ES-I3 (cell line): Measurements from ENCODE around the gene DNALI1.

ENCODE experiments used
- H3K36me3 ChIP-seq: 2 replicates; pipeline ENCODE4 v1.6.1; 2013; ENCODE audit warnings: mild to moderate bottlenecking, low read length, control low read depth, moderate library complexity; ENCODE audit not compliant: insufficient read depth
- H3K4me1 ChIP-seq: 2 replicates; pipeline ENCODE4 v1.6.1; 2013; ENCODE audit warnings: mild to moderate bottlenecking, control low read depth, low read length; ENCODE audit not compliant: insufficient read depth
- H3K9ac ChIP-seq: 2 replicates; pipeline ENCODE4 v1.6.1; 2013; ENCODE audit warnings: low read depth, mild to moderate bottlenecking, low read length, moderate library complexity
- H3K9me3 ChIP-seq: 2 replicates; pipeline ENCODE4 v1.6.1; 2013; ENCODE audit warnings: mild to moderate bottlenecking, low read length, moderate library complexity; ENCODE audit not compliant: control insufficient read depth, insufficient read depth

Gene DNALI1

GRCh38 chr1:37602750-37603694 lies 46.3 kb downstream of the DNALI1 start:
- no peaks in the 10 kb centered on the region for H3K9me3 ChIP-seq
- no peaks in the 10 kb centered on the region for H3K4me1 ChIP-seq
- no peaks in the 10 kb centered on the region for H3K36me3 ChIP-seq
- no peak overlapping the region for H3K9ac ChIP-seq

GRCh38 chr1:37605061-37605650 lies 48.4 kb downstream of the DNALI1 start:
- Histone ChIP-seq H3K9ac (no peak overlapping the region), H3K9me3 (no peaks in the 10 kb centered on the region), H3K4me1 (no peaks in the 10 kb centered on the region), H3K36me3 (no peaks in the 10 kb centered on the region)

- Histone ChIP-seq H3K9me3 (no peaks in the 10 kb centered on the region), H3K9ac (no peak overlapping the region), H3K4me1 (no peaks in the 10 kb centered on the region), H3K36me3 (no peaks in the 10 kb centered on the region)
Observed at GRCh38 chr1:37605806-37606474, 49.2 kb downstream of the DNALI1 start.

DNA sequence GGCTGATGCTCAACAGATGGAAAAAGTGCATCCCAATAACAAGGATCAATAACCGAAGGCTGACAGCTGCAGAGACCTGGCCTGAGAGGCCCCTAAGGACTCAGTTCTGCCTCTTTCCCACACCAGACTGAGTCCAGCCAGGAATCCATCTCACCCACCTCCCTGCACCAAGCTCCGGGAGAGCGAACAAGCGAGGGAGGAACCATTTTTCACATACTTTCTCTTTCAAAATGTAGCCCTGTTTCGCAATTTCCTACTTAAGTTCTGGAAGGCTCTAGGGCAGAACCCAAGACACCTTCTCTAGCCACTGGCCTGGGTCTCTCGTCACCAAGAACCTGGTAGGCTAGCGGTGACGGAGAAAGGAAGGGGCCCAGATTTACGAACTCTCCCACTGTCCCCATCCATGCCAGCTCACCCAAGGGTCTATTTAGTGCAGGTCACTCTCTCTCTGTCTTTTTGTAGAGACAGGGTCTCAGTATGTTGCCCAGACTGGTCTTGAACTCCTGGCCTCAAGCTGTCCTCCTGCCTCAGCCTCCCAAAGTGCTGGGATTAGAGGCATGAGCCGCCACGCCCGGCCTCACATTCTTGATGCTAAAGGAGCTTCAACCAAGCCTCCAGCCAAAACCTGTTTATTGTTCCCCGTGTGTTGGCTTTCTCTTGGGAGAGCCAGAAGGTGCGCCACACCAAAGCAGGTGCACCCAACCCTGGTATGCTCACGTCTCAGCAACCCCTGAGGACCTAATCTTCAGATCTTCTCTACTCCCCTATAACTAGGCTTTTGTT lies 49.9 kb downstream of the DNALI1 start:
- no peaks in the 10 kb centered on the region for H3K9me3 ChIP-seq
- no peaks in the 10 kb centered on the region for H3K4me1 ChIP-seq
- no peak overlapping the region for H3K9ac ChIP-seq
- no peaks in the 10 kb centered on the region for H3K36me3 ChIP-seq

DNA sequence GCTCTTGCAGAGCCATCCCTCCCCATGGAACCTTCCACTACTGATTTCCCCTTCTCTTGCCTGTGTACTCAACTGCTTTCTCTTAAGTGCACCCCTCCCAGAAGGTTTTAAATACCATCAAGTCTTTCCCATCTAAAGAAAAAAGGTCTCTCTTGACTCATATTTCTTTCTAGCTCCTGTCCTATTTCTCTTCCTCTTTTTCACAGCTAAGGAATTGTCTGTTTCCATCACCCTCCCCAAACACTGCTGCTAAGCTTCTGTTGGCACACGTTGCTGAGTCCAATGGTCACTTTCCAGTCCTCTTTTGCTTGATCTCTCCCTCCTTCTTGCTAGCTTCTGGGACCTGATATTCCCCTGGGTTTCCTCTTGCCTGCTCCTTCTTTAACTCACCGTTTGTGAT lies 52.3 kb downstream of the DNALI1 start:
- no peaks in the 10 kb centered on the region for H3K4me1 ChIP-seq
- no peaks in the 10 kb centered on the region for H3K36me3 ChIP-seq
- no peaks in the 10 kb centered on the region for H3K9me3 ChIP-seq
- H3K9ac ChIP-seq: no peak overlapping the region

GRCh38 chr1:37609994-37610393 lies 53.3 kb downstream of the DNALI1 start:
- no peak overlapping the region for H3K9ac ChIP-seq
- no peaks in the 10 kb centered on the region for H3K36me3 ChIP-seq
- no peaks in the 10 kb centered on the region for H3K9me3 ChIP-seq
- H3K4me1 ChIP-seq: no peaks in the 10 kb centered on the region

GRCh38 chr1:37612186-37612585 lies 55.4 kb downstream of the DNALI1 start:
- no peaks in the 10 kb centered on the region for H3K9me3 ChIP-seq
- H3K4me1 ChIP-seq: no peaks in the 10 kb centered on the region
- no peak overlapping the region for H3K9ac ChIP-seq
- H3K36me3 ChIP-seq: no peaks in the 10 kb centered on the region

DNA sequence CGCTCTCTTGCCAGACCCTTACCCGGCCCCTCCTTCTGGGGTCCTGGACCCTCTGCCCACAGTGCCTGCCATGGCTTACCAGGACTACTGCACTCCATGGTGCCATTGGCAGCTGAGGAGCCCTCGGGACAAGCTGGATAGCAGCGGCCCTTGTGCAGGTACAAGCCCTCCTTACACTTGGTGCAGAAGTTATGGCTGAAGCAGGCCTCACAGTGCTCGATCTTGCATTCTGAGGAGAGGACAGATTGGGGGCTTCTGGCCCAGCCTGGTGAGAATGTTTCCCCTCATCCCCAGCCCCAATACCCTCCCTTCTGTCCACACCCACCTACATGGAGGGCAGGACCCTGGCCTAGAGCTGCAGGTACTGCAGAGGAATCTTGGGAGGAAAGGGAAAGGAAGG lies 57.4 kb downstream of the DNALI1 start:
- H3K9ac ChIP-seq: no peak overlapping the region
- no peaks in the 10 kb centered on the region for H3K36me3 ChIP-seq
- H3K9me3 ChIP-seq: no peaks in the 10 kb centered on the region
- H3K4me1 ChIP-seq: no peaks in the 10 kb centered on the region

DNA sequence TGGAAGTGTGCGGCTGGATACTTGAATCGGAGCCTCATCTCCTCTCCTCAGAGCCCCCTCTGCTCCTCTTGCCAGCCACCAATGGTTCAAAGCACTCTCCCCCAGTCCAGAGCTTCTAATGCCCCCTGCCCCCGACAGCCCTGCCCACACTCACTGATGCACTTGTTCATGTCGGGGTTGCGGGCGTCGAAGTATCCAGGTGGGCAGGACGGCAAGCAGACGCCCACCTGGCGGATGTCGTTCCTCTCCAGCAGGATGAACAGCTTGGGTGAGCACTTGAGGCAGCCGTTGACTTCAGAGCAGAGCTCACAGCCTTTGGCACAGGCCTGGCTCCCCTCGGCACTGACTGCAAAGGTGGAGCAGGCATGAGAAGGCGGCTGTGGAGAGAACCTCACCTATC lies 59.6 kb downstream of the DNALI1 start:
- H3K9me3 ChIP-seq: no peaks in the 10 kb centered on the region
- H3K4me1 ChIP-seq: no peaks in the 10 kb centered on the region
- no peaks in the 10 kb centered on the region for H3K36me3 ChIP-seq
- no peak overlapping the region for H3K9ac ChIP-seq
